ENCODE measurements around the gene EXOG. TPM values are rescaled to one million over a fixed set of nuclear protein-coding genes. Genes with fewer than 3 reads are reported as not detected.

Gene EXOG
- total RNA-seq, 2 donors from 2014 or later: 10.5 to 13.5 TPM

GRCh38 chr3:38497031-38497430 is 891 bp downstream of the EXOG start:
- no peak overlapping the region for H3K27ac ChIP-seq
- intact Hi-C loops (cut with DNase I): no loop called here

GRCh38 chr3:38500688-38501417 is 4.7 kb downstream of the EXOG start:
- Histone ChIP-seq H3K27ac (no peak overlapping the region), H3K4me1 (no peaks in the 10 kb centered on the region), H3K27me3 (no peaks in the 10 kb centered on the region), H3K36me3 (replicated peaks in 1 of 2; ENCODE audit: insufficient read depth in 1 of 2, low read depth in 2 of 2) (no peaks in the 10 kb centered on the region), H3K4me3 (no peak overlapping the region), H3K9me3 (no peaks in the 10 kb centered on the region)
- intact Hi-C loops (cut with DNase I): no loop called here
- no peak for ATAC-seq
- DNase-seq: no peak
- TF ChIP-seq POLR2A (IDR thresholded peaks at IDR 0.05): no peak
- no peak for TF ChIP-seq CTCF (IDR thresholded peaks at IDR 0.05)
- 69 to 71% methylated on average over 2 of the region's 2 CpGs for WGBS, 2 donors

More at GRCh38 chr3:38497031-38497430, 891 bp downstream of the EXOG start:
- WGBS, 2 donors: 62 to 75% methylated on average over 4 of the region's 4 CpGs
- ATAC-seq (no peak), DNase-seq (no peak)
- Histone ChIP-seq H3K4me1 (no peaks in the 10 kb centered on the region), H3K27me3 (no peaks in the 10 kb centered on the region), H3K9me3 (no peaks in the 10 kb centered on the region), H3K36me3 (replicated peaks in 1 of 2; ENCODE audit: insufficient read depth in 1 of 2, low read depth in 2 of 2) (no peaks in the 10 kb centered on the region), H3K4me3 (peak overlapping the region in 1 of 2 donors; percentile 51)
- TF ChIP-seq CTCF (IDR thresholded peaks at IDR 0.05): no peak
- TF ChIP-seq POLR2A (IDR thresholded peaks at IDR 0.05): no peak

GRCh38 chr3:38507120-38507519 is 11.0 kb downstream of the EXOG start:
- no peak overlapping the region for H3K4me3 ChIP-seq
- 90 to 91% methylated on average over 2 of the region's 2 CpGs for WGBS, 2 donors
- H3K27me3 ChIP-seq: no peaks in the 10 kb centered on the region
- TF ChIP-seq CTCF (IDR thresholded peaks at IDR 0.05) (no peak), POLR2A (IDR thresholded peaks at IDR 0.05) (no peak)
- H3K9me3 ChIP-seq: no peaks in the 10 kb centered on the region
- no peak overlapping the region for H3K27ac ChIP-seq
- H3K36me3 ChIP-seq (replicated peaks in 1 of 2; ENCODE audit: insufficient read depth in 1 of 2, low read depth in 2 of 2): peaks cover 0 to 4% of the 10 kb centered on the region in 2 donors
- DNase-seq (no peak), ATAC-seq (no peak)
- H3K4me1 ChIP-seq: no peaks in the 10 kb centered on the region
- intact Hi-C loops (cut with DNase I): no loop called here

GRCh38 chr3:38509732-38510131 is 13.6 kb downstream of the EXOG start:
- intact Hi-C loops (cut with DNase I): no loop called here
- DNase-seq (no peak), ATAC-seq (no peak)
- Histone ChIP-seq H3K27ac (no peak overlapping the region), H3K4me1 (no peaks in the 10 kb centered on the region), H3K27me3 (no peaks in the 10 kb centered on the region), H3K36me3 (replicated peaks in 1 of 2; ENCODE audit: insufficient read depth in 1 of 2, low read depth in 2 of 2) (peaks cover 0 to 4% of the 10 kb centered on the region in 2 donors), H3K9me3 (no peaks in the 10 kb centered on the region), H3K4me3 (no peak overlapping the region)
- WGBS, 2 donors: 94% methylated on average over 2 of the region's 2 CpGs
- TF ChIP-seq POLR2A (IDR thresholded peaks at IDR 0.05): no peak
- no peak for TF ChIP-seq CTCF (IDR thresholded peaks at IDR 0.05)

GRCh38 chr3:38510631-38511030 is 14.5 kb downstream of the EXOG start:
- Histone ChIP-seq H3K27me3 (no peaks in the 10 kb centered on the region), H3K36me3 (replicated peaks in 1 of 2; ENCODE audit: insufficient read depth in 1 of 2, low read depth in 2 of 2) (peaks cover 0 to 4% of the 10 kb centered on the region in 2 donors), H3K27ac (no peak overlapping the region), H3K4me1 (no peaks in the 10 kb centered on the region), H3K9me3 (no peaks in the 10 kb centered on the region), H3K4me3 (no peak overlapping the region)
- intact Hi-C loops (cut with DNase I): no loop called here
- TF ChIP-seq CTCF (IDR thresholded peaks at IDR 0.05) (no peak), POLR2A (IDR thresholded peaks at IDR 0.05) (no peak)
- DNase-seq: no peak
- no peak for ATAC-seq
